ENCODE measurements around the gene SCGN. TPM values are rescaled to one million over a fixed set of nuclear protein-coding genes. Genes with fewer than 3 reads are reported as not detected.

The SCGN gene
- total and polyA plus RNA-seq, 2 of the 13 experiments (the other 11 are each of a cell fraction or from before 2014, with no cell fraction given): 2.9 to 29.0 TPM

DNA sequence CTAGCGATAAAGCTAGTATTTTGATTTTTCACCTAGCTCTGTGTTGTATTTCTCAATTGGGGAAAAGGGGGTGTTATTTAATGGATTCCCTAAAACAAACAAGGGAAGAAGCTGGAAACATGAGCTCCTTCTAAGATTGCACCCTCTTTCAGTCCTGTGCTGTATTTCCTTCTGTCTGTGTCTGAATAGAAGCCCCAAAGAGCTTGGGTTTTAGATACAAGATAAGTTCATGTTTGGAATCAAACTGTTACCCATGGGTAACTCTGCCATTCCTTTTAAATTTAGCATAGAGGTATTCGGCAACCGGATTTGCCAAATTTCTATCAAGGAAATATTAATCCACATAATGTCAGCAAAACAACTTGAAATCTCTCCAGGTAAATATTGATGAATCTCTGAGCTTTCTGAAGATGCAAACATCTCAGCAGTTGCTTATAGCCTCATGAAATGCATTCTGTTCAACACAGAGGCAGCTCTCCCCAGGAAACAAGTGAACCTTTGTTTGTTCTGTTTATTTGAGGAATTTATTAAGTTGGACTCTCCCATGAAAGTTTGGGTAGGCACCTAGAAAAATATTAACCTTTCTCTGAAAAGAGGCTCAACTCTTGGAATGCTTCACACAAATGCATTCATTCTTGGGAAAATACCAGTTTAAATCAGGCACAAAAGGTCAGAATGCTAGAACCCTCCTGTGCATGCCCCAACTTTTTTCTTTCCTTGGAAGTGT, 9.9 kb upstream of the SCGN start (continued):
- TF ChIP-seq, protein P1, sequence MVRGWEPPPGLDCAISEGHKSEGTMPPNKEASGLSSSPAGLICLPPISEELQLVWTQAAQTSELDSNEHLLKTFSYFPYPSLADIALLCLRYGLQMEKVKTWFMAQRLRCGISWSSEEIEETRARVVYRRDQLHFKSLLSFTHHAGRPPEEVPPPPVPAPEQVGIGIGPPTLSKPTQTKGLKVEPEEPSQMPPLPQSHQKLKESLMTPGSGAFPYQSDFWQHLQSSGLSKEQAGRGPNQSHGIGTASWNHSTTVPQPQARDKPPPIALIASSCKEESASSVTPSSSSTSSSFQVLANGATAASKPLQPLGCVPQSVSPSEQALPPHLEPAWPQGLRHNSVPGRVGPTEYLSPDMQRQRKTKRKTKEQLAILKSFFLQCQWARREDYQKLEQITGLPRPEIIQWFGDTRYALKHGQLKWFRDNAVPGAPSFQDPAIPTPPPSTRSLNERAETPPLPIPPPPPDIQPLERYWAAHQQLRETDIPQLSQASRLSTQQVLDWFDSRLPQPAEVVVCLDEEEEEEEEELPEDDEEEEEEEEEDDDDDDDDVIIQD (CRISPR knock-in tag; IDR thresholded peaks at IDR 0.05; ENCODE audit: low read depth): peak; percentile 65; the same call in 1 of the 2 replicates
- TF ChIP-seq ZNF317 (CRISPR knock-in tag; IDR thresholded peaks at IDR 0.05) (no peak; the same call in 1 of the 2 replicates), HOXA3 (CRISPR knock-in tag; IDR thresholded peaks at IDR 0.05) (0 out of 2 replicates have a peak, but pooled peaks have one; percentile 35), NCOA2 (CRISPR knock-in tag; IDR thresholded peaks at IDR 0.05) (peak; percentile 76; the same call in 1 of the 2 replicates), POLR2AphosphoS5 (IDR thresholded peaks at IDR 0.05; ENCODE audit: low read depth, low read length) (peak; percentile 31; the same call in 1 of the 2 replicates), MIER2 (CRISPR knock-in tag; IDR thresholded peaks at IDR 0.05) (peak; percentile 67; the same call in 1 of the 2 replicates), NBN (conservative IDR thresholded peaks at IDR 0.05) (no peak)
- TF ChIP-seq, protein P2, sequence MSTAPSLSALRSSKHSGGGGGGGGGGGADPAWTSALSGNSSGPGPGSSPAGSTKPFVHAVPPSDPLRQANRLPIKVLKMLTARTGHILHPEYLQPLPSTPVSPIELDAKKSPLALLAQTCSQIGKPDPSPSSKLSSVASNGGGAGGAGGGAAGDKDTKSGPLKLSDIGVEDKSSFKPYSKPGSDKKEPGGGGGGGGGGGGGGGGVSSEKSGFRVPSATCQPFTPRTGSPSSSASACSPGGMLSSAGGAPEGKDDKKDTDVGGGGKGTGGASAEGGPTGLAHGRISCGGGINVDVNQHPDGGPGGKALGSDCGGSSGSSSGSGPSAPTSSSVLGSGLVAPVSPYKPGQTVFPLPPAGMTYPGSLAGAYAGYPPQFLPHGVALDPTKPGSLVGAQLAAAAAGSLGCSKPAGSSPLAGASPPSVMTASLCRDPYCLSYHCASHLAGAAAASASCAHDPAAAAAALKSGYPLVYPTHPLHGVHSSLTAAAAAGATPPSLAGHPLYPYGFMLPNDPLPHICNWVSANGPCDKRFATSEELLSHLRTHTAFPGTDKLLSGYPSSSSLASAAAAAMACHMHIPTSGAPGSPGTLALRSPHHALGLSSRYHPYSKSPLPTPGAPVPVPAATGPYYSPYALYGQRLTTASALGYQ (CRISPR knock-in tag; IDR thresholded peaks at IDR 0.05): peak; percentile 65; the same call in 1 of the 2 replicates
- TF ChIP-seq, protein P3, sequence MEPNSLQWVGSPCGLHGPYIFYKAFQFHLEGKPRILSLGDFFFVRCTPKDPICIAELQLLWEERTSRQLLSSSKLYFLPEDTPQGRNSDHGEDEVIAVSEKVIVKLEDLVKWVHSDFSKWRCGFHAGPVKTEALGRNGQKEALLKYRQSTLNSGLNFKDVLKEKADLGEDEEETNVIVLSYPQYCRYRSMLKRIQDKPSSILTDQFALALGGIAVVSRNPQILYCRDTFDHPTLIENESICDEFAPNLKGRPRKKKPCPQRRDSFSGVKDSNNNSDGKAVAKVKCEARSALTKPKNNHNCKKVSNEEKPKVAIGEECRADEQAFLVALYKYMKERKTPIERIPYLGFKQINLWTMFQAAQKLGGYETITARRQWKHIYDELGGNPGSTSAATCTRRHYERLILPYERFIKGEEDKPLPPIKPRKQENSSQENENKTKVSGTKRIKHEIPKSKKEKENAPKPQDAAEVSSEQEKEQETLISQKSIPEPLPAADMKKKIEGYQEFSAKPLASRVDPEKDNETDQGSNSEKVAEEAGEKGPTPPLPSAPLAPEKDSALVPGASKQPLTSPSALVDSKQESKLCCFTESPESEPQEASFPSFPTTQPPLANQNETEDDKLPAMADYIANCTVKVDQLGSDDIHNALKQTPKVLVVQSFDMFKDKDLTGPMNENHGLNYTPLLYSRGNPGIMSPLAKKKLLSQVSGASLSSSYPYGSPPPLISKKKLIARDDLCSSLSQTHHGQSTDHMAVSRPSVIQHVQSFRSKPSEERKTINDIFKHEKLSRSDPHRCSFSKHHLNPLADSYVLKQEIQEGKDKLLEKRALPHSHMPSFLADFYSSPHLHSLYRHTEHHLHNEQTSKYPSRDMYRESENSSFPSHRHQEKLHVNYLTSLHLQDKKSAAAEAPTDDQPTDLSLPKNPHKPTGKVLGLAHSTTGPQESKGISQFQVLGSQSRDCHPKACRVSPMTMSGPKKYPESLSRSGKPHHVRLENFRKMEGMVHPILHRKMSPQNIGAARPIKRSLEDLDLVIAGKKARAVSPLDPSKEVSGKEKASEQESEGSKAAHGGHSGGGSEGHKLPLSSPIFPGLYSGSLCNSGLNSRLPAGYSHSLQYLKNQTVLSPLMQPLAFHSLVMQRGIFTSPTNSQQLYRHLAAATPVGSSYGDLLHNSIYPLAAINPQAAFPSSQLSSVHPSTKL (CRISPR knock-in tag; IDR thresholded peaks at IDR 0.05): peak; percentile 93
- TF ChIP-seq, protein P4, sequence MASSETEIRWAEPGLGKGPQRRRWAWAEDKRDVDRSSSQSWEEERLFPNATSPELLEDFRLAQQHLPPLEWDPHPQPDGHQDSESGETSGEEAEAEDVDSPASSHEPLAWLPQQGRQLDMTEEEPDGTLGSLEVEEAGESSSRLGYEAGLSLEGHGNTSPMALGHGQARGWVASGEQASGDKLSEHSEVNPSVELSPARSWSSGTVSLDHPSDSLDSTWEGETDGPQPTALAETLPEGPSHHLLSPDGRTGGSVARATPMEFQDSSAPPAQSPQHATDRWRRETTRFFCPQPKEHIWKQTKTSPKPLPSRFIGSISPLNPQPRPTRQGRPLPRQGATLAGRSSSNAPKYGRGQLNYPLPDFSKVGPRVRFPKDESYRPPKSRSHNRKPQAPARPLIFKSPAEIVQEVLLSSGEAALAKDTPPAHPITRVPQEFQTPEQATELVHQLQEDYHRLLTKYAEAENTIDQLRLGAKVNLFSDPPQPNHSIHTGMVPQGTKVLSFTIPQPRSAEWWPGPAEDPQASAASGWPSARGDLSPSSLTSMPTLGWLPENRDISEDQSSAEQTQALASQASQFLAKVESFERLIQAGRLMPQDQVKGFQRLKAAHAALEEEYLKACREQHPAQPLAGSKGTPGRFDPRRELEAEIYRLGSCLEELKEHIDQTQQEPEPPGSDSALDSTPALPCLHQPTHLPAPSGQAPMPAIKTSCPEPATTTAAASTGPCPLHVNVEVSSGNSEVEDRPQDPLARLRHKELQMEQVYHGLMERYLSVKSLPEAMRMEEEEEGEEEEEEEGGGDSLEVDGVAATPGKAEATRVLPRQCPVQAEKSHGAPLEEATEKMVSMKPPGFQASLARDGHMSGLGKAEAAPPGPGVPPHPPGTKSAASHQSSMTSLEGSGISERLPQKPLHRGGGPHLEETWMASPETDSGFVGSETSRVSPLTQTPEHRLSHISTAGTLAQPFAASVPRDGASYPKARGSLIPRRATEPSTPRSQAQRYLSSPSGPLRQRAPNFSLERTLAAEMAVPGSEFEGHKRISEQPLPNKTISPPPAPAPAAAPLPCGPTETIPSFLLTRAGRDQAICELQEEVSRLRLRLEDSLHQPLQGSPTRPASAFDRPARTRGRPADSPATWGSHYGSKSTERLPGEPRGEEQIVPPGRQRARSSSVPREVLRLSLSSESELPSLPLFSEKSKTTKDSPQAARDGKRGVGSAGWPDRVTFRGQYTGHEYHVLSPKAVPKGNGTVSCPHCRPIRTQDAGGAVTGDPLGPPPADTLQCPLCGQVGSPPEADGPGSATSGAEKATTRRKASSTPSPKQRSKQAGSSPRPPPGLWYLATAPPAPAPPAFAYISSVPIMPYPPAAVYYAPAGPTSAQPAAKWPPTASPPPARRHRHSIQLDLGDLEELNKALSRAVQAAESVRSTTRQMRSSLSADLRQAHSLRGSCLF (CRISPR knock-in tag; IDR thresholded peaks at IDR 0.05; ENCODE audit: borderline replicate concordance): no peak
- TF ChIP-seq, protein P5, sequence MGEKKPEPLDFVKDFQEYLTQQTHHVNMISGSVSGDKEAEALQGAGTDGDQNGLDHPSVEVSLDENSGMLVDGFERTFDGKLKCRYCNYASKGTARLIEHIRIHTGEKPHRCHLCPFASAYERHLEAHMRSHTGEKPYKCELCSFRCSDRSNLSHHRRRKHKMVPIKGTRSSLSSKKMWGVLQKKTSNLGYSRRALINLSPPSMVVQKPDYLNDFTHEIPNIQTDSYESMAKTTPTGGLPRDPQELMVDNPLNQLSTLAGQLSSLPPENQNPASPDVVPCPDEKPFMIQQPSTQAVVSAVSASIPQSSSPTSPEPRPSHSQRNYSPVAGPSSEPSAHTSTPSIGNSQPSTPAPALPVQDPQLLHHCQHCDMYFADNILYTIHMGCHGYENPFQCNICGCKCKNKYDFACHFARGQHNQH (CRISPR knock-in tag; IDR thresholded peaks at IDR 0.05): peak; percentile 20; the same call in 1 of the 2 replicates
- TF ChIP-seq, protein P6, sequence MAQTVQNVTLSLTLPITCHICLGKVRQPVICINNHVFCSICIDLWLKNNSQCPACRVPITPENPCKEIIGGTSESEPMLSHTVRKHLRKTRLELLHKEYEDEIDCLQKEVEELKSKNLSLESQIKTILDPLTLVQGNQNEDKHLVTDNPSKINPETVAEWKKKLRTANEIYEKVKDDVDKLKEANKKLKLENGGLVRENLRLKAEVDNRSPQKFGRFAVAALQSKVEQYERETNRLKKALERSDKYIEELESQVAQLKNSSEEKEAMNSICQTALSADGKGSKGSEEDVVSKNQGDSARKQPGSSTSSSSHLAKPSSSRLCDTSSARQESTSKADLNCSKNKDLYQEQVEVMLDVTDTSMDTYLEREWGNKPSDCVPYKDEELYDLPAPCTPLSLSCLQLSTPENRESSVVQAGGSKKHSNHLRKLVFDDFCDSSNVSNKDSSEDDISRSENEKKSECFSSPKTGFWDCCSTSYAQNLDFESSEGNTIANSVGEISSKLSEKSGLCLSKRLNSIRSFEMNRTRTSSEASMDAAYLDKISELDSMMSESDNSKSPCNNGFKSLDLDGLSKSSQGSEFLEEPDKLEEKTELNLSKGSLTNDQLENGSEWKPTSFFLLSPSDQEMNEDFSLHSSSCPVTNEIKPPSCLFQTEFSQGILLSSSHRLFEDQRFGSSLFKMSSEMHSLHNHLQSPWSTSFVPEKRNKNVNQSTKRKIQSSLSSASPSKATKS (CRISPR knock-in tag; IDR thresholded peaks at IDR 0.05): 0 out of 2 replicates have a peak, but pooled peaks have one; percentile 26
